A549 (cell line): ENCODE data around the gene STMN3. TPM values are rescaled to one million over a fixed set of nuclear protein-coding genes. Genes with fewer than 3 reads are reported as not detected.

Experiments
- ATAC-seq, 2 experiments: fragments of 200-7000 bp in 1 of 2; fragments of >200 bp in 1 of 2; cut with Nextera tagmentation in 1 of 2; cut with Tn5 transposase in 1 of 2; 3 replicates each; pipeline versions ENCODE4 v1.8.0 to v1.9.1; 2018 to 2020; ENCODE audit warnings: mild to moderate bottlenecking in 1 of 2, moderate library complexity in 1 of 2
- CTCF ChIA-PET: fragments of 300-600 bp; sonication (Branson Sonifier 250); formaldehyde crosslinking; extraction: SDS; loops from one replicate; lab custom pipeline; 2021; ENCODE audit warnings: antibody characterized with exemption, inconsistent platforms; lab: Yijun Ruan, JAX
- POLR2A ChIA-PET: fragments of 350-600 bp; formaldehyde crosslinking; extraction: SDS; loops from one replicate; lab custom pipeline; 2021; ENCODE audit warnings: antibody characterized with exemption, inconsistent platforms; lab: Yijun Ruan, JAX
- DNase-seq, 2 experiments: peaks; one replicate each; pipeline versions ENCODE4 v3.0.0 to v3.0.0-alpha.2; 2011 to 2016; ENCODE audit warnings: low read depth in 1 of 2, low spot score in 1 of 2
- FAIRE-seq: peaks from 2 replicates; lab custom pipeline; 2011; peaks lifted over from hg19 to GRCh38; lab: Jason Lieb, UNC
- H3K27ac ChIP-seq, 2 experiments: fragments of >200 bp; sonication (Bioruptor Twin); formaldehyde crosslinking; 3 replicates each; pipeline ENCODE4 v1.5.1; 2016 to 2017
- H3K4me1 ChIP-seq: fragments of >200 bp; sonication (Bioruptor Twin); formaldehyde crosslinking; 3 replicates; pipeline ENCODE4 v1.6.1; 2016
- H3K4me2 ChIP-seq: fragments of >200 bp; sonication (Bioruptor Twin); formaldehyde crosslinking; 3 replicates; pipeline ENCODE4 v1.6.1; 2016
- H3K4me3 ChIP-seq: fragments of >200 bp; sonication (Bioruptor Twin); formaldehyde crosslinking; 3 replicates; pipeline ENCODE4 v1.5.1; 2016
- H3K9me3 ChIP-seq: fragments of >200 bp; sonication (Bioruptor Twin); formaldehyde crosslinking; 3 replicates; pipeline ENCODE4 v1.6.1; 2016
- CBX2 ChIP-seq: fragments of 200-600 bp; sonication (generic); IDR thresholded peaks from 2 replicates; pipeline ENCODE4 v1.6.1; 2016; ENCODE audit warnings: low read depth, mild to moderate bottlenecking, borderline replicate concordance
- CEBPB ChIP-seq, 2 experiments: fragments of >200 bp in 1 of 2; sonication (Bioruptor Twin) in 1 of 2; formaldehyde crosslinking in 1 of 2; IDR thresholded peaks; 2 replicates each; pipeline ENCODE4 v1.6.1; 2012 to 2016
- ESRRA ChIP-seq: fragments of 150-350 bp; IDR thresholded peaks from 2 replicates; pipeline ENCODE4 v1.6.1; 2014; ENCODE audit warnings: mild to moderate bottlenecking, low read length, borderline replicate concordance
- FOSB ChIP-seq: fragments of 250-450 bp; sonication (Bioruptor Pico); IDR thresholded peaks from 2 replicates; pipeline ENCODE4 v1.5.0; 2020; ENCODE audit warnings: mild to moderate bottlenecking, moderate library complexity
- GATA3 ChIP-seq: IDR thresholded peaks from 2 replicates; pipeline ENCODE4 v1.6.1; 2012; ENCODE audit warnings: borderline replicate concordance
- HOXA7 ChIP-seq: fragments of 250-450 bp; sonication (Bioruptor Pico); IDR thresholded peaks from 2 replicates; pipeline ENCODE4 v1.5.0; 2020; ENCODE audit warnings: mild to moderate bottlenecking, moderate library complexity
- HOXB5 ChIP-seq: fragments of 250-450 bp; sonication (Bioruptor Pico); IDR thresholded peaks from 2 replicates; pipeline ENCODE4 v1.5.0; 2020; ENCODE audit warnings: mild to moderate bottlenecking, moderate library complexity
- KDM1A ChIP-seq: fragments of 200-600 bp; sonication (generic); IDR thresholded peaks from 2 replicates; pipeline ENCODE4 v1.6.1; 2016; ENCODE audit warnings: low read depth, mild to moderate bottlenecking
- MAFK ChIP-seq: fragments of 450-650 bp; IDR thresholded peaks from 2 replicates; pipeline ENCODE4 v1.6.1; 2014; ENCODE audit not compliant: partially characterized antibody
- NPAS2 ChIP-seq: fragments of 250-450 bp; sonication (Bioruptor Pico); IDR thresholded peaks from 2 replicates; pipeline ENCODE4 v1.8.0; 2022; ENCODE audit warnings: mild to moderate bottlenecking, moderate library complexity, borderline replicate concordance
- PHF8 ChIP-seq: fragments of 200-600 bp; sonication (generic); IDR thresholded peaks from 2 replicates; pipeline ENCODE4 v1.6.1; 2016; ENCODE audit warnings: low read depth, mild to moderate bottlenecking, antibody characterized with exemption, moderate library complexity, borderline replicate concordance
- POLR2A ChIP-seq: IDR thresholded peaks from 2 replicates; pipeline ENCODE4 v1.6.1; 2012; ENCODE audit warnings: mild to moderate bottlenecking, low read length
- POLR2AphosphoS2 ChIP-seq: conservative IDR thresholded peaks from 2 replicates; pipeline ENCODE4 v1.6.1; 2012; ENCODE audit warnings: low read length, improper control_type of control experiment, inconsistent platforms
- RCOR1 ChIP-seq: fragments of 150-350 bp; IDR thresholded peaks from 2 replicates; pipeline ENCODE4 v1.6.1; 2014; ENCODE audit warnings: antibody characterized with exemption, low read length, low read depth
- RFX5 ChIP-seq: fragments of 450-650 bp; IDR thresholded peaks from 2 replicates; pipeline ENCODE4 v1.7.1; 2014; ENCODE audit warnings: antibody characterized with exemption, mild to moderate bottlenecking, moderate library complexity
- RNF2 ChIP-seq: fragments of 200-600 bp; sonication (generic); IDR thresholded peaks from 2 replicates; pipeline ENCODE4 v1.6.1; 2016; ENCODE audit warnings: low read depth, mild to moderate bottlenecking, antibody characterized with exemption, moderate library complexity, borderline replicate concordance
- SREBF2 ChIP-seq: fragments of 450-650 bp; IDR thresholded peaks from 2 replicates; pipeline ENCODE4 v1.6.1; 2014; ENCODE audit warnings: mild to moderate bottlenecking, moderate library complexity
- TFCP2L1 ChIP-seq: fragments of 250-450 bp; sonication (Bioruptor Pico); IDR thresholded peaks from 2 replicates; pipeline ENCODE4 v1.5.0; 2021; ENCODE audit warnings: mild to moderate bottlenecking
- ZC3H11A ChIP-seq: fragments of 450-650 bp; IDR thresholded peaks from 2 replicates; pipeline ENCODE4 v1.6.1; 2014; ENCODE audit warnings: antibody characterized with exemption, mild to moderate bottlenecking
- ZSCAN20 ChIP-seq: fragments of 250-450 bp; sonication (Bioruptor Pico); IDR thresholded peaks from 2 replicates; pipeline ENCODE4 v1.8.0; 2022; ENCODE audit warnings: mild to moderate bottlenecking, moderate library complexity
- WGBS: methylation state at CpG from one replicate; pipeline ENCODE4 v1.1.6; 2017; ENCODE audit errors: missing lambda C conversion rate; 5-methylcytosine and 5-hydroxymethylcytosine counted together
- polyA plus RNA-seq, 4 experiments: library from polyadenylated mRNA; depleted of rRNA in 3 of 4; stranded (reverse); fragments of >200 nt; fragmentation: RNase III in 1 of 4; extraction: RNeasy Plus Mini Kit Qiagen cat#74134 plus additional on column Dnase treatment in 1 of 4; gene quantifications; 2 replicates in 3 of 4; 3 replicates in 1 of 4; pipeline ENCODE4 v1.2.3, GENCODE V29; 2011 to 2017
- TF ChIP-seq, protein P1 (sequence below): fragments of >200 bp; sonication (Bioruptor Twin); formaldehyde crosslinking; IDR thresholded peaks from 3 replicates; pipeline ENCODE4 v1.5.1; 2016
- TF ChIP-seq, protein P2 (sequence below): fragments of >200 bp; sonication (Bioruptor Twin); formaldehyde crosslinking; IDR thresholded peaks from 2 replicates; pipeline ENCODE4 v1.6.1; 2016
- TF ChIP-seq, protein P3 (sequence below): fragments of 450-650 bp; IDR thresholded peaks from 2 replicates; pipeline ENCODE4 v1.6.1; 2014; ENCODE audit warnings: antibody characterized with exemption
- TF ChIP-seq, protein P4 (sequence below): fragments of 250-450 bp; sonication (Bioruptor Pico); IDR thresholded peaks from 2 replicates; pipeline ENCODE4 v1.5.0; 2021; ENCODE audit warnings: mild to moderate bottlenecking, moderate library complexity, borderline replicate concordance
- TF ChIP-seq, protein P5 (sequence below): fragments of 250-450 bp; sonication (Bioruptor Pico); IDR thresholded peaks from 2 replicates; pipeline ENCODE4 v1.5.0; 2020; ENCODE audit warnings: low read depth, mild to moderate bottlenecking, moderate library complexity

The STMN3 gene
- polyA plus RNA-seq, 2 of the 4 experiments (the other 2 are of a cell fraction): 2.8 to 3.2 TPM

DNA sequence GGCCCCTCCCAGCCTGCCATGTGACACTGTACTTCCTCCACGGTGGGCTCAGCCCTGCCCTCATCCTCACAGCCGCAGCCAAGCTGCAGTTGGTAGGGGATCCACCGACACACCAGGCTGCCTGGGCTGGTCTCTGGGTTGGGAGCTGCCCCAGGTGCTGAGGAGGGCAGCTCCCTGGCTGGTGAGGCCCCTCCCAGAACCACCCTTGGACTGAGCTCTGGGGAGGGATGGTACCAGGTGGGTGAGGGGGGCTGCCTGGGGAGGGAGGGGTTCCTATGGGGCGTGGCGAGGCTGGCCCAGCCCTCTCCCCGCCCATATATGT, 43.0 kb upstream of the STMN3 start:
- Histone ChIP-seq H3K27ac (peak overlapping the region in 1 of 2 experiments; percentile 94; a peak in 3 of 6 replicates), H3K4me3 (no peak overlapping the region), H3K4me1 (peaks cover 39% of the 10 kb centered on the region), H3K9me3 (no peaks in the 10 kb centered on the region), H3K4me2 (no peak overlapping the region)
- no peak for DNase-seq
- peak in 1 of 2 experiments; percentile 3; a peak in 2 of 6 replicates for ATAC-seq
- ChIA-PET CTCF (no interaction called here), POLR2A (interaction anchor here (0.6 kb wide), 1 partner anchor 65 kb away, joined by 4 read pairs; no protein-coding TSS in a partner anchor)
- TF ChIP-seq RNF2: no peak
- TF ChIP-seq RFX5: no peak
- TF ChIP-seq, protein P1, sequence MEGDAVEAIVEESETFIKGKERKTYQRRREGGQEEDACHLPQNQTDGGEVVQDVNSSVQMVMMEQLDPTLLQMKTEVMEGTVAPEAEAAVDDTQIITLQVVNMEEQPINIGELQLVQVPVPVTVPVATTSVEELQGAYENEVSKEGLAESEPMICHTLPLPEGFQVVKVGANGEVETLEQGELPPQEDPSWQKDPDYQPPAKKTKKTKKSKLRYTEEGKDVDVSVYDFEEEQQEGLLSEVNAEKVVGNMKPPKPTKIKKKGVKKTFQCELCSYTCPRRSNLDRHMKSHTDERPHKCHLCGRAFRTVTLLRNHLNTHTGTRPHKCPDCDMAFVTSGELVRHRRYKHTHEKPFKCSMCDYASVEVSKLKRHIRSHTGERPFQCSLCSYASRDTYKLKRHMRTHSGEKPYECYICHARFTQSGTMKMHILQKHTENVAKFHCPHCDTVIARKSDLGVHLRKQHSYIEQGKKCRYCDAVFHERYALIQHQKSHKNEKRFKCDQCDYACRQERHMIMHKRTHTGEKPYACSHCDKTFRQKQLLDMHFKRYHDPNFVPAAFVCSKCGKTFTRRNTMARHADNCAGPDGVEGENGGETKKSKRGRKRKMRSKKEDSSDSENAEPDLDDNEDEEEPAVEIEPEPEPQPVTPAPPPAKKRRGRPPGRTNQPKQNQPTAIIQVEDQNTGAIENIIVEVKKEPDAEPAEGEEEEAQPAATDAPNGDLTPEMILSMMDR: no peak
- TF ChIP-seq POLR2A: no peak
- TF ChIP-seq GATA3: no peak
- TF ChIP-seq FOSB (CRISPR knock-in tag): no peak
- TF ChIP-seq CEBPB (IDR thresholded peaks at IDR 0.05): no peak
- TF ChIP-seq ZC3H11A: no peak
- TF ChIP-seq HOXB5 (CRISPR knock-in tag): no peak
- TF ChIP-seq, protein P2, sequence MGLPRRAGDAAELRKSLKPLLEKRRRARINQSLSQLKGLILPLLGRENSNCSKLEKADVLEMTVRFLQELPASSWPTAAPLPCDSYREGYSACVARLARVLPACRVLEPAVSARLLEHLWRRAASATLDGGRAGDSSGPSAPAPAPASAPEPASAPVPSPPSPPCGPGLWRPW: no peak
- no peak for TF ChIP-seq MAFK
- FAIRE-seq: no peak
- WGBS: 96% methylated on average over 4 of the region's 6 CpGs

DNA sequence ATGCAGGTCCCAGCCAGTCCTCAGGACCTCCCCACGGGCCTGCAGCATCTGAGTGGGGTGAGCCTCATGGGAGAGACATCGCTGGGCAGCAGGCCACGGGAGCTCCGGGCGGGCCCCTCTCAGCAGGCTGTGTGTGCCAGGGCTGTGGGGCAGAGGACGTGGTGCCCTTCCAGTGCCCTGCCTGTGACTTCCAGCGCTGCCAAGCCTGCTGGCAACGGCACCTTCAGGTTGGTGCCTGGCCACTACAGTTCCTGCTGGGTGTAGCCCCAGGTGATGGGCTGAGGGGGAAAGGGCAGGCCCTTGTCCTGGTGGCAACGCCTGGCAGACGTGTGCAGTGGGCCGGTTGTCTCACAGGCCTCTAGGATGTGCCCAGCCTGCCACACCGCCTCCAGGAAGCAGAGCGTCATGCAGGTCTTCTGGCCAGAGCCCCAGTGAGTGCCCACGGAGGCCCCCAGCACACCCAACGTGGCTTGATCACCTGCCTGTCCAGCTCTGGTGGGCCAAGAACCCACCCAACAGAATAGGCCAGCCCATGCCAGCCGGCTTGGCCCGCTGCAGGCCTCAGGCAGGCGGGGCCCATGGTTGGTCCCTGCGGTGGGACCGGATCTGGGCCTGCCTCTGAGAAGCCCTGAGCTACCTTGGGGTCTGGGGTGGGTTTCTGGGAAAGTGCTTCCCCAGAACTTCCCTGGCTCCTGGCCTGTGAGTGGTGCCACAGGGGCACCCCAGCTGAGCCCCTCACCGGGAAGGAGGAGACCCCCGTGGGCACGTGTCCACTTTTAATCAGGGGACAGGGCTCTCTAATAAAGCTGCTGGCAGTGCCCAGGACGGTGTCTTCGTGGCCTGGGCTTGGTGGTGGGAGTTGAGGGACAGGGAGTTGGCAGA, 42.4 kb upstream of the STMN3 start:
- no peak for FAIRE-seq
- no peak for TF ChIP-seq RCOR1
- 0 out of 2 replicates have a peak, but pooled peaks have one; percentile 46 for TF ChIP-seq POLR2AphosphoS2
- no peaks in the 10 kb centered on the region for H3K9me3 ChIP-seq
- DNase-seq: no peak
- CTCF ChIA-PET: interaction anchor here (0.6 kb wide), 1 partner anchor 93 kb away, joined by 3 read pairs; no protein-coding TSS in a partner anchor
- POLR2A ChIA-PET: interaction anchor here (0.6 kb wide), 1 partner anchor 64 kb away, joined by 4 read pairs; no protein-coding TSS in a partner anchor
- 86% methylated on average over 11 of the region's 25 CpGs for WGBS
- no peak overlapping the region for H3K4me2 ChIP-seq
- H3K4me3 ChIP-seq: no peak overlapping the region
- peaks cover 45% of the 10 kb centered on the region for H3K4me1 ChIP-seq
- ATAC-seq: no peak
- H3K27ac ChIP-seq: peak overlapping the region in 1 of 2 experiments; percentile 94; a peak in 3 of 6 replicates

DNA sequence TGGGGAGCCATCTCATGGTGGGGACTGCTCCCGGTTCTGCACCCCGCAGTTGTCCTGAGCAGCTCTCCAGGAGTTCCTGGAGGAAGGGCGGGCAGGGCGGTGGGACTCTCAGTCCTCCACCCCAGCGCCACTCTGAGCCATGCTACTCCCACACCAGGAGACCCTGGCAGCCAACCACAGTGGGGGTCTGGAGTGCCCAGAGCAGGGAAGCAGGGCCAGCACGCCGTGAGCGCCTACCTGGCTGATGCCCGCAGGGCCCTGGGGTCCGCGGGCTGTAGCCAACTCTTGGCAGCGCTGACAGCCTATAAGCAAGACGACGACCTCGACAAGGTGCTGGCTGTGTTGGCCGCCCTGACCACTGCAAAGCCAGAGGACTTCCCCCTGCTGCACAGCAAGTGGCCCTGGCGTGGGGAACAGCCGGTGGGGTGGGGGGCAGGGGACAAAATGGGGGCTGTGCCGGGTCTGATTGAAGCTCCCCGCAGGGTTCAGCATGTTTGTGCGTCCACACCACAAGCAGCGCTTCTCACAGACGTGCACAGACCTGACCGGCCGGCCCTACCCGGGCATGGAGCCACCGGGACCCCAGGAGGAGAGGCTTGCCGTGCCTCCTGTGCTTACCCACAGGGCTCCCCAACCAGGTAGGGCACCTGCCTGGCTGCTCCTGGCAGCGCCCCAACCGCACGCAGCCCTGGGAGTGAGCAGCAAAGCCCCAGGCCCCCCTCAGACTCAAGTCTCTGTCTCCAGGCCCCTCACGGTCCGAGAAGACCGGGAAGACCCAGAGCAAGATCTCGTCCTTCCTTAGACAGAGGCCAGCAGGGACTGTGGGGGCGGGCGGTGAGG, 41.6 kb upstream of the STMN3 start:
- H3K4me1 ChIP-seq: peaks cover 41% of the 10 kb centered on the region
- WGBS: 91% methylated on average over 8 of the region's 37 CpGs
- peak overlapping the region in 1 of 2 experiments; percentile 31; a peak in 2 of 6 replicates for H3K27ac ChIP-seq
- no peaks in the 10 kb centered on the region for H3K9me3 ChIP-seq
- POLR2A ChIA-PET: interaction anchor here (0.6 kb wide), 1 partner anchor 279 kb away, joined by 3 read pairs; no protein-coding TSS in a partner anchor
- DNase-seq (no peak), FAIRE-seq (no peak), ATAC-seq (no peak)
- H3K4me3 ChIP-seq: no peak overlapping the region
- CTCF ChIA-PET: interaction anchor here (1.0 kb wide), 1 partner anchor 157 kb away, joined by 3 read pairs; no protein-coding TSS in a partner anchor
- no peak overlapping the region for H3K4me2 ChIP-seq
- TF ChIP-seq CBX2: no peak
- no peak for TF ChIP-seq RNF2
- no peak for TF ChIP-seq PHF8
- no peak for TF ChIP-seq NPAS2 (CRISPR knock-in tag)
- no peak for TF ChIP-seq HOXA7 (CRISPR knock-in tag)
- TF ChIP-seq KDM1A: no peak
- no peak for TF ChIP-seq ESRRA
- TF ChIP-seq, protein P3, sequence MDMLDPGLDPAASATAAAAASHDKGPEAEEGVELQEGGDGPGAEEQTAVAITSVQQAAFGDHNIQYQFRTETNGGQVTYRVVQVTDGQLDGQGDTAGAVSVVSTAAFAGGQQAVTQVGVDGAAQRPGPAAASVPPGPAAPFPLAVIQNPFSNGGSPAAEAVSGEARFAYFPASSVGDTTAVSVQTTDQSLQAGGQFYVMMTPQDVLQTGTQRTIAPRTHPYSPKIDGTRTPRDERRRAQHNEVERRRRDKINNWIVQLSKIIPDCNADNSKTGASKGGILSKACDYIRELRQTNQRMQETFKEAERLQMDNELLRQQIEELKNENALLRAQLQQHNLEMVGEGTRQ: no peak
- no peak for TF ChIP-seq HOXB5 (CRISPR knock-in tag)
- TF ChIP-seq ZSCAN20: no peak
- TF ChIP-seq, protein P4, sequence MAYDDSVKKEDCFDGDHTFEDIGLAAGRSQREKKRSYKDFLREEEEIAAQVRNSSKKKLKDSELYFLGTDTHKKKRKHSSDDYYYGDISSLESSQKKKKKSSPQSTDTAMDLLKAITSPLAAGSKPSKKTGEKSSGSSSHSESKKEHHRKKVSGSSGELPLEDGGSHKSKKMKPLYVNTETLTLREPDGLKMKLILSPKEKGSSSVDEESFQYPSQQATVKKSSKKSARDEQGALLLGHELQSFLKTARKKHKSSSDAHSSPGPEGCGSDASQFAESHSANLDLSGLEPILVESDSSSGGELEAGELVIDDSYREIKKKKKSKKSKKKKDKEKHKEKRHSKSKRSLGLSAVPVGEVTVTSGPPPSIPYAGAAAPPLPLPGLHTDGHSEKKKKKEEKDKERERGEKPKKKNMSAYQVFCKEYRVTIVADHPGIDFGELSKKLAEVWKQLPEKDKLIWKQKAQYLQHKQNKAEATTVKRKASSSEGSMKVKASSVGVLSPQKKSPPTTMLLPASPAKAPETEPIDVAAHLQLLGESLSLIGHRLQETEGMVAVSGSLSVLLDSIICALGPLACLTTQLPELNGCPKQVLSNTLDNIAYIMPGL (CRISPR knock-in tag): no peak
- TF ChIP-seq, protein P5, sequence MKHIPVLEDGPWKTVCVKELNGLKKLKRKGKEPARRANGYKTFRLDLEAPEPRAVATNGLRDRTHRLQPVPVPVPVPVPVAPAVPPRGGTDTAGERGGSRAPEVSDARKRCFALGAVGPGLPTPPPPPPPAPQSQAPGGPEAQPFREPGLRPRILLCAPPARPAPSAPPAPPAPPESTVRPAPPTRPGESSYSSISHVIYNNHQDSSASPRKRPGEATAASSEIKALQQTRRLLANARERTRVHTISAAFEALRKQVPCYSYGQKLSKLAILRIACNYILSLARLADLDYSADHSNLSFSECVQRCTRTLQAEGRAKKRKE (CRISPR knock-in tag): no peak
- TF ChIP-seq TFCP2L1: no peak
- no peak for TF ChIP-seq SREBF2
